ENCODE results near the gene TYW1B. TPM values are rescaled to one million over a fixed set of nuclear protein-coding genes. Genes with fewer than 3 reads are reported as not detected.
"Not testable (repeated sequence)": the region's sequence is repeated elsewhere in the genome, so short reads cannot be mapped to it uniquely, and the experiment has no call there.

Gene TYW1B
- total RNA-seq, 2 experiments from 2014 or later: 3.6 to 4.0 TPM

GRCh38 chr7:72675686-72676085 is 152.3 kb downstream of the TYW1B start:
- H3K4me1 Mint-ChIP-seq (ENCODE audit: low read depth); ATAC-seq (ENCODE audit: poor library complexity); H3K36me3 ChIP-seq (ENCODE audit: insufficient read depth, low read length); CTCF ChIA-PET; POLR2A ChIA-PET; H3K9me3 ChIP-seq (ENCODE audit: control insufficient read depth in 1 of 2, insufficient read depth in 1 of 2, low read length in 2 of 2); intact Hi-C loops (cut with DNase I, micrococcal nuclease); H3K4me1 ChIP-seq (ENCODE audit: insufficient read depth, low read length); DNase-seq; H3K27me3 Mint-ChIP-seq; H3K4me3 Mint-ChIP-seq; H3K9me3 Mint-ChIP-seq; H3K27ac ChIP-seq (ENCODE audit: low read depth in 1 of 2, low read length in 2 of 2); H3K27me3 ChIP-seq (ENCODE audit: control insufficient read depth in 1 of 2, insufficient read depth in 2 of 2, low read length in 2 of 2); H3K27ac Mint-ChIP-seq; H3K4me3 ChIP-seq (ENCODE audit: low read length): not testable (repeated sequence)
- peaks cover 41% of the 10 kb centered on the region for H3K36me3 Mint-ChIP-seq (ENCODE audit: low read depth)

GRCh38 chr7:72674394-72674793 is 153.6 kb downstream of the TYW1B start:
- Histone ChIP-seq H3K9me3 (ENCODE audit: control insufficient read depth in 1 of 2, insufficient read depth in 1 of 2, low read length in 2 of 2) (no peaks in the 10 kb centered on the region), H3K27ac (ENCODE audit: low read depth in 1 of 2, low read length in 2 of 2) (no peak overlapping the region), H3K4me1 (ENCODE audit: insufficient read depth, low read length) (no peaks in the 10 kb centered on the region), H3K4me3 (ENCODE audit: low read length) (no peak overlapping the region), H3K27me3 (ENCODE audit: control insufficient read depth in 1 of 2, insufficient read depth in 2 of 2, low read length in 2 of 2) (no peaks in the 10 kb centered on the region), H3K36me3 (ENCODE audit: insufficient read depth, low read length) (no peaks in the 10 kb centered on the region)
- intact Hi-C loops (cut with DNase I, micrococcal nuclease): no loop called here
- DNase-seq (no peak), ATAC-seq (ENCODE audit: poor library complexity) (no peak)
- Mint-ChIP-seq H3K4me3 (no peak overlapping the region), H3K27me3 (no peaks in the 10 kb centered on the region), H3K4me1 (ENCODE audit: low read depth) (no peaks in the 10 kb centered on the region), H3K27ac (no peak overlapping the region), H3K9me3 (no peaks in the 10 kb centered on the region), H3K36me3 (ENCODE audit: low read depth) (peaks cover 28% of the 10 kb centered on the region)
- CTCF ChIA-PET: no interaction called here
- POLR2A ChIA-PET: no interaction called here
- no peak for TF ChIP-seq CTCF (IDR thresholded peaks at IDR 0.05)

GRCh38 chr7:72670850-72671249 is 157.2 kb downstream of the TYW1B start:
- intact Hi-C loops (cut with DNase I, micrococcal nuclease); H3K4me1 Mint-ChIP-seq (ENCODE audit: low read depth); H3K27ac Mint-ChIP-seq; H3K9me3 ChIP-seq (ENCODE audit: control insufficient read depth in 1 of 2, insufficient read depth in 1 of 2, low read length in 2 of 2); H3K27ac ChIP-seq (ENCODE audit: low read depth in 1 of 2, low read length in 2 of 2); H3K27me3 ChIP-seq (ENCODE audit: control insufficient read depth in 1 of 2, insufficient read depth in 2 of 2, low read length in 2 of 2); H3K27me3 Mint-ChIP-seq; H3K36me3 ChIP-seq (ENCODE audit: insufficient read depth, low read length); POLR2A ChIA-PET; H3K4me3 Mint-ChIP-seq; DNase-seq; ATAC-seq (ENCODE audit: poor library complexity); CTCF ChIA-PET; H3K4me3 ChIP-seq (ENCODE audit: low read length); H3K4me1 ChIP-seq (ENCODE audit: insufficient read depth, low read length); H3K9me3 Mint-ChIP-seq: not testable (repeated sequence)
- H3K36me3 Mint-ChIP-seq (ENCODE audit: low read depth): peaks cover 25% of the 10 kb centered on the region

- DNase-seq; H3K27ac ChIP-seq (ENCODE audit: low read depth in 1 of 2, low read length in 2 of 2); H3K36me3 ChIP-seq (ENCODE audit: insufficient read depth, low read length); H3K4me3 Mint-ChIP-seq; H3K4me1 Mint-ChIP-seq (ENCODE audit: low read depth); H3K27me3 ChIP-seq (ENCODE audit: control insufficient read depth in 1 of 2, insufficient read depth in 2 of 2, low read length in 2 of 2); ATAC-seq (ENCODE audit: poor library complexity); H3K9me3 Mint-ChIP-seq; H3K9me3 ChIP-seq (ENCODE audit: control insufficient read depth in 1 of 2, insufficient read depth in 1 of 2, low read length in 2 of 2); POLR2A ChIA-PET; H3K4me1 ChIP-seq (ENCODE audit: insufficient read depth, low read length); H3K27me3 Mint-ChIP-seq; H3K27ac Mint-ChIP-seq; intact Hi-C loops (cut with DNase I, micrococcal nuclease); CTCF ChIA-PET; H3K4me3 ChIP-seq (ENCODE audit: low read length): not testable (repeated sequence)
- H3K36me3 Mint-ChIP-seq (ENCODE audit: low read depth): peaks cover 39% of the 10 kb centered on the region
Measured at GRCh38 chr7:72668435-72668834, 159.6 kb downstream of the TYW1B start.

- H3K9me3 ChIP-seq (ENCODE audit: control insufficient read depth in 1 of 2, insufficient read depth in 1 of 2, low read length in 2 of 2); H3K27me3 Mint-ChIP-seq; H3K27me3 ChIP-seq (ENCODE audit: control insufficient read depth in 1 of 2, insufficient read depth in 2 of 2, low read length in 2 of 2); H3K4me3 ChIP-seq (ENCODE audit: low read length); POLR2A ChIA-PET; H3K27ac ChIP-seq (ENCODE audit: low read depth in 1 of 2, low read length in 2 of 2); DNase-seq; H3K4me1 ChIP-seq (ENCODE audit: insufficient read depth, low read length); CTCF ChIA-PET; H3K9me3 Mint-ChIP-seq; H3K27ac Mint-ChIP-seq; ATAC-seq (ENCODE audit: poor library complexity); H3K4me3 Mint-ChIP-seq; intact Hi-C loops (cut with DNase I, micrococcal nuclease); H3K36me3 ChIP-seq (ENCODE audit: insufficient read depth, low read length); H3K4me1 Mint-ChIP-seq (ENCODE audit: low read depth): not testable (repeated sequence)
- peaks cover 36% of the 10 kb centered on the region for H3K36me3 Mint-ChIP-seq (ENCODE audit: low read depth)
Measured at GRCh38 chr7:72667049-72667448, 161.0 kb downstream of the TYW1B start.

GRCh38 chr7:72648574-72648973 is 179.4 kb downstream of the TYW1B start:
- peak; percentile 41 for ATAC-seq (ENCODE audit: poor library complexity)
- H3K27ac Mint-ChIP-seq; intact Hi-C loops (cut with DNase I, micrococcal nuclease); H3K9me3 Mint-ChIP-seq; H3K4me1 ChIP-seq (ENCODE audit: insufficient read depth, low read length); H3K27ac ChIP-seq (ENCODE audit: low read depth in 1 of 2, low read length in 2 of 2); H3K27me3 Mint-ChIP-seq; H3K27me3 ChIP-seq (ENCODE audit: control insufficient read depth in 1 of 2, insufficient read depth in 2 of 2, low read length in 2 of 2); POLR2A ChIA-PET; H3K4me1 Mint-ChIP-seq (ENCODE audit: low read depth); H3K9me3 ChIP-seq (ENCODE audit: control insufficient read depth in 1 of 2, insufficient read depth in 1 of 2, low read length in 2 of 2); H3K36me3 ChIP-seq (ENCODE audit: insufficient read depth, low read length); CTCF ChIA-PET; H3K4me3 ChIP-seq (ENCODE audit: low read length); H3K4me3 Mint-ChIP-seq: not testable (repeated sequence)
- H3K36me3 Mint-ChIP-seq (ENCODE audit: low read depth): peaks cover 26% of the 10 kb centered on the region
- peak in 2 of 14 experiments; percentile 4 for DNase-seq

GRCh38 chr7:72643708-72644107 is 184.3 kb downstream of the TYW1B start:
- H3K36me3 ChIP-seq (ENCODE audit: insufficient read depth, low read length); DNase-seq; H3K4me3 Mint-ChIP-seq; POLR2A ChIA-PET; H3K4me3 ChIP-seq (ENCODE audit: low read length); H3K27ac ChIP-seq (ENCODE audit: low read depth in 1 of 2, low read length in 2 of 2); H3K4me1 ChIP-seq (ENCODE audit: insufficient read depth, low read length); CTCF ChIA-PET; H3K9me3 Mint-ChIP-seq; H3K27me3 Mint-ChIP-seq; H3K9me3 ChIP-seq (ENCODE audit: control insufficient read depth in 1 of 2, insufficient read depth in 1 of 2, low read length in 2 of 2); ATAC-seq (ENCODE audit: poor library complexity); H3K4me1 Mint-ChIP-seq (ENCODE audit: low read depth); H3K27me3 ChIP-seq (ENCODE audit: control insufficient read depth in 1 of 2, insufficient read depth in 2 of 2, low read length in 2 of 2); H3K27ac Mint-ChIP-seq; intact Hi-C loops (cut with DNase I, micrococcal nuclease): not testable (repeated sequence)
- H3K36me3 Mint-ChIP-seq (ENCODE audit: low read depth): peaks cover 13% of the 10 kb centered on the region
